B cell (primary cell): ENCODE results near the gene TMEM129. TPM values are rescaled to one million over a fixed set of nuclear protein-coding genes. Genes with fewer than 3 reads are reported as not detected.
"Not testable (repeated sequence)": the region's sequence is repeated elsewhere in the genome, so short reads cannot be mapped to it uniquely, and the experiment has no call there.

Experiments used
- ATAC-seq: fragments of 200-7000 bp; cut with Tn5 transposase; one replicate; pipeline ENCODE4 v1.10.0; 2021; ENCODE audit warnings: low read depth, mild to moderate bottlenecking, moderate number of reproducible peaks, moderate library complexity
- CTCF ChIA-PET: fragments of 350-600 bp; sonication (Branson Sonifier 250); formaldehyde crosslinking; loops from one replicate; lab custom pipeline; 2021; ENCODE audit warnings: antibody characterized with exemption, inconsistent platforms; lab: Charles Lee
- POLR2A ChIA-PET: fragments of 350-600 bp; sonication (Branson Sonifier 250); formaldehyde crosslinking; loops from one replicate; lab custom pipeline; 2021; ENCODE audit warnings: antibody characterized with exemption; lab: Charles Lee
- DNase-seq: peaks from one replicate; pipeline ENCODE4 v3.0.0; 2013
- H2AFZ ChIP-seq: 2 replicates; pipeline ENCODE4 v1.6.1; 2012; ENCODE audit warnings: mild to moderate bottlenecking, low read depth, low read length; ENCODE audit not compliant: insufficient read depth, poor library complexity, severe bottlenecking
- H3K27ac ChIP-seq, 2 donors: 1 replicate in 1 of 2; 2 replicates in 1 of 2; pipeline ENCODE4 v1.5.1; 2012 to 2013; ENCODE audit warnings: low read length in 2 of 2, mild to moderate bottlenecking in 2 of 2, moderate library complexity in 1 of 2
- H3K27me3 ChIP-seq, 4 experiments: fragments of 200-600 bp in 1 of 4; sonication (generic) in 1 of 4; replicated peaks in 1 of 4; 1 replicate in 2 of 4; 2 replicates in 2 of 4; pipeline versions ENCODE4 v1.6.1 to v1.7.0; 2013 to 2016; ENCODE audit warnings: low read length in 3 of 4, mild to moderate bottlenecking in 2 of 4, mixed read lengths in 1 of 4, moderate library complexity in 1 of 4; ENCODE audit not compliant: insufficient read depth in 4 of 4, control insufficient read depth in 3 of 4; ENCODE audit errors: control extremely low read depth in 1 of 4
- H3K36me3 ChIP-seq, 2 experiments: replicated peaks in 1 of 2; 1 replicate in 1 of 2; 2 replicates in 1 of 2; pipeline versions ENCODE4 v1.6.1 to v1.7.1; 2013; ENCODE audit warnings: low read length in 1 of 2; ENCODE audit not compliant: insufficient read depth in 2 of 2, control insufficient read depth in 1 of 2; ENCODE audit errors: control extremely low read depth in 1 of 2, extremely low read depth in 1 of 2
- H3K4me1 ChIP-seq, 2 donors: fragments of 200-600 bp in 1 of 2; sonication (generic) in 1 of 2; 1 replicate in 1 of 2; 2 replicates in 1 of 2; pipeline versions ENCODE4 v1.5.1 to v1.6.1; 2013 to 2017; ENCODE audit warnings: low read length in 2 of 2; ENCODE audit not compliant: control insufficient read depth in 2 of 2, insufficient read depth in 2 of 2
- H3K4me2 ChIP-seq: replicated peaks from 2 replicates; pipeline ENCODE3; 2012; ENCODE audit warnings: mild to moderate bottlenecking, low read depth, low read length; ENCODE audit not compliant: poor library complexity, severe bottlenecking
- H3K4me3 ChIP-seq, 5 experiments: fragments of 200-600 bp in 1 of 5; sonication (generic) in 1 of 5; 1 replicate in 3 of 5; 2 replicates in 2 of 5; pipeline versions ENCODE4 v1.5.1 to v1.7.0; 2011 to 2016; ENCODE audit warnings: low read length in 4 of 5, mild to moderate bottlenecking in 4 of 5, low read depth in 2 of 5, control low read depth in 1 of 5, moderate library complexity in 1 of 5; ENCODE audit not compliant: insufficient read depth in 1 of 5; ENCODE audit errors: control extremely low read depth in 1 of 5, extremely low read depth in 1 of 5
- H3K79me2 ChIP-seq: fragments of 200-600 bp; sonication (generic); one replicate; pipeline ENCODE4 v1.6.0; 2016; ENCODE audit warnings: low read length; ENCODE audit not compliant: control insufficient read depth, insufficient read depth
- H3K9ac ChIP-seq: fragments of 200-600 bp; sonication (generic); 2 replicates; pipeline ENCODE4 v1.6.1; 2017; ENCODE audit warnings: mild to moderate bottlenecking, low read length, moderate library complexity
- H3K9me3 ChIP-seq, 3 donors: one replicate each; pipeline versions ENCODE4 v1.6.1 to v1.7.1; 2013; ENCODE audit warnings: low read length in 2 of 3; ENCODE audit not compliant: control insufficient read depth in 2 of 3, insufficient read depth in 1 of 3; ENCODE audit errors: control extremely low read depth in 1 of 3
- H4K20me1 ChIP-seq: 2 replicates; pipeline ENCODE4 v1.6.0; 2012; ENCODE audit warnings: mild to moderate bottlenecking, low read length; ENCODE audit not compliant: insufficient read depth, control insufficient read depth, poor library complexity, severe bottlenecking
- H3K27ac Mint-ChIP-seq: one replicate; pipeline ENCODE4 v1.8.0; 2021; ENCODE audit warnings: mixed read lengths
- H3K27me3 Mint-ChIP-seq: one replicate; pipeline ENCODE4 v1.8.0; 2021; ENCODE audit warnings: mixed read lengths
- H3K4me1 Mint-ChIP-seq: one replicate; pipeline ENCODE4 v1.8.0; 2021; ENCODE audit warnings: mixed read lengths
- H3K4me3 Mint-ChIP-seq: one replicate; pipeline ENCODE4 v1.8.0; 2021; ENCODE audit warnings: mixed read lengths
- H3K9me3 Mint-ChIP-seq: one replicate; pipeline ENCODE4 v1.8.0; 2022; ENCODE audit warnings: mixed read lengths; ENCODE audit not compliant: insufficient read depth
- EZH2 ChIP-seq: IDR thresholded peaks from 2 replicates; pipeline ENCODE4 v1.6.1; 2012; ENCODE audit warnings: borderline replicate concordance, low read depth, mild to moderate bottlenecking, moderate library complexity, low read length; ENCODE audit not compliant: insufficient read depth, poor library complexity, severe bottlenecking
- WGBS: methylation state at CpG from one replicate; pipeline ENCODE4 v1.1.5; 2013; ENCODE audit warnings: missing lambda C conversion rate; ENCODE audit not compliant: insufficient coverage; 5-methylcytosine and 5-hydroxymethylcytosine counted together
- intact Hi-C: fragments of 100-400 bp; cut with micrococcal nuclease; formaldehyde crosslinking; loops from one replicate; pipeline ENCODE4 v1.10.0; 2022
- polyA plus RNA-seq: library from polyadenylated mRNA; depleted of rRNA; stranded (reverse); fragments of >200 nt; gene quantifications from 2 replicates; pipeline ENCODE4 v1.2.3, GENCODE V29; 2012
- total RNA-seq, 2 donors: library from RNA; stranded (reverse); fragments of 120-200 nt in 1 of 2; gene quantifications; 1 replicate in 1 of 2; 2 replicates in 1 of 2; pipeline versions ENCODE4 v1.2.3 to v1.2.4, GENCODE V29; 2013 to 2022
- TF ChIP-seq, protein P1 (sequence below): fragments of 200-600 bp; IDR thresholded peaks from one replicate; pipeline ENCODE4 v1.8.0; 2022; ENCODE audit warnings: antibody characterized with exemption, mild to moderate bottlenecking

TMEM129 gene
- total and polyA plus RNA-seq, 2 donors (not counting 1 experiment from before 2014, with no cell fraction given), result 41.0 to 76.5 TPM

DNA sequence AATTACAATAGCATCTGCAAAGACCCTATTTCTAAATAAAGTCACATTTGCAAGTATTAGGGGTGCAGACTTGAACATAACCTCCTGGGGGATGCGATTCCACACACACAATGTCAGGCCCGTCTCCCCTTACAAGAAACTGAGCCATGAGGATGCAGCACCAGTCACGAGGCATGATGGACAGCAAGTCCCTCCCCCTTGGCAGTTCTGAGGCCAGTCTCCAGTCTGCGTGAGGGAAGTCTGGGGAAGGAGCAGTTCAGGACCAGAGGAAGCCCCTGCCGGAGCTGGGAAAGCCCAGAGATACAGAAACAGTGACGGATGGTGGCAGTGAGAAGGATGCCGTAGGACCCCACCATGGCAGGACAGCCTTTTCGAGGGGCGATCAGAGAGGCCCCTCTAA is 46.4 kb downstream of the TMEM129 start:
- no peak overlapping the region for H3K4me2 ChIP-seq
- CTCF ChIA-PET, result interaction anchor here (1.8 kb wide), 1 partner anchor 18 kb away, joined by 6 read pairs; no protein-coding TSS in a partner anchor
- no peaks in the 10 kb centered on the region for H3K4me1 Mint-ChIP-seq
- H3K27ac Mint-ChIP-seq, result no peak overlapping the region
- DNase-seq, result no peak
- H3K4me3 Mint-ChIP-seq, result no peak overlapping the region
- no peaks in the 10 kb centered on the region for H3K36me3 ChIP-seq
- TF ChIP-seq EZH2, result no peak
- TF ChIP-seq, protein P1, sequence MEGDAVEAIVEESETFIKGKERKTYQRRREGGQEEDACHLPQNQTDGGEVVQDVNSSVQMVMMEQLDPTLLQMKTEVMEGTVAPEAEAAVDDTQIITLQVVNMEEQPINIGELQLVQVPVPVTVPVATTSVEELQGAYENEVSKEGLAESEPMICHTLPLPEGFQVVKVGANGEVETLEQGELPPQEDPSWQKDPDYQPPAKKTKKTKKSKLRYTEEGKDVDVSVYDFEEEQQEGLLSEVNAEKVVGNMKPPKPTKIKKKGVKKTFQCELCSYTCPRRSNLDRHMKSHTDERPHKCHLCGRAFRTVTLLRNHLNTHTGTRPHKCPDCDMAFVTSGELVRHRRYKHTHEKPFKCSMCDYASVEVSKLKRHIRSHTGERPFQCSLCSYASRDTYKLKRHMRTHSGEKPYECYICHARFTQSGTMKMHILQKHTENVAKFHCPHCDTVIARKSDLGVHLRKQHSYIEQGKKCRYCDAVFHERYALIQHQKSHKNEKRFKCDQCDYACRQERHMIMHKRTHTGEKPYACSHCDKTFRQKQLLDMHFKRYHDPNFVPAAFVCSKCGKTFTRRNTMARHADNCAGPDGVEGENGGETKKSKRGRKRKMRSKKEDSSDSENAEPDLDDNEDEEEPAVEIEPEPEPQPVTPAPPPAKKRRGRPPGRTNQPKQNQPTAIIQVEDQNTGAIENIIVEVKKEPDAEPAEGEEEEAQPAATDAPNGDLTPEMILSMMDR, result no peak
- H3K79me2 ChIP-seq, result peaks cover 5% of the 10 kb centered on the region
- H3K4me1 ChIP-seq, result no peaks in the 10 kb centered on the region
- H3K9me3 ChIP-seq, result no peaks in the 10 kb centered on the region
- no peaks in the 10 kb centered on the region for H3K27me3 Mint-ChIP-seq
- H3K27me3 ChIP-seq, result no peaks in the 10 kb centered on the region
- no peak for ATAC-seq
- no peak overlapping the region for H3K4me3 ChIP-seq
- intact Hi-C loops, result no loop called here
- no peaks in the 10 kb centered on the region for H4K20me1 ChIP-seq
- POLR2A ChIA-PET, result interaction anchor here (0.7 kb wide), 1 partner anchor 453 kb away, joined by 3 read pairs; no protein-coding TSS in a partner anchor
- no peak overlapping the region for H3K27ac ChIP-seq
- no peak overlapping the region for H3K9ac ChIP-seq
- 65% methylated on average over 7 of the region's 9 CpGs for WGBS
- no peak overlapping the region for H2AFZ ChIP-seq
- H3K9me3 Mint-ChIP-seq, result no peaks in the 10 kb centered on the region

DNA sequence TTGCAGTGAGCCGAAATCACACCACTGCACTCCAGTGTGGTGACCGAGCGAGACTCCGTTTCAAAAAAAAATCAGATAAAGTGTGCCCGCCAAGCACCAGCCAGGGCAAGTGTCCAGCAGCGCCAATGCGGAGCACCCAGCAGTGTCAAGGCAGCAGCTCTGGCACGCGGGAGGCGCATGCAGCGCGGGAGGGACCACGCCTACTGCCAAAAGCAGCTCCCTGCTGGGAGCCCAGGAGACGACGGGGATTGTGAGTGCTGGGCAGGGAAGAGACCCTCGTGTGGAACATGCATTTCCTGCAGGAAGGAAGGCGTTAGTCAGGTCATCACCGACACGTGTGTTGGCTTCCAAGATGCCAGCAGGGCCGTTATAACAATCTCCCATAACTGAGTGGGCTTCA is 47.5 kb downstream of the TMEM129 start:
- ATAC-seq (no peak), DNase-seq (no peak)
- Histone ChIP-seq H3K79me2 (peaks cover 5% of the 10 kb centered on the region), H3K27ac (no peak overlapping the region), H4K20me1 (no peaks in the 10 kb centered on the region), H3K9me3 (no peaks in the 10 kb centered on the region), H3K4me3 (no peak overlapping the region), H3K4me2 (no peak overlapping the region), H3K36me3 (no peaks in the 10 kb centered on the region), H3K4me1 (no peaks in the 10 kb centered on the region), H3K27me3 (no peaks in the 10 kb centered on the region), H3K9ac (no peak overlapping the region), H2AFZ (no peak overlapping the region)
- H3K4me1 Mint-ChIP-seq, result no peaks in the 10 kb centered on the region
- intact Hi-C loops, result no loop called here
- 91% methylated on average over 20 of the region's 20 CpGs for WGBS
- no peak overlapping the region for H3K4me3 Mint-ChIP-seq
- H3K9me3 Mint-ChIP-seq, result no peaks in the 10 kb centered on the region
- TF ChIP-seq, protein P1, result no peak
- TF ChIP-seq EZH2, result no peak
- ChIA-PET POLR2A (no interaction called here), CTCF (interaction anchor here (1.5 kb wide), 1 partner anchor 20 kb away, joined by 5 read pairs; no protein-coding TSS in a partner anchor)
- no peak overlapping the region for H3K27ac Mint-ChIP-seq
- no peaks in the 10 kb centered on the region for H3K27me3 Mint-ChIP-seq

DNA sequence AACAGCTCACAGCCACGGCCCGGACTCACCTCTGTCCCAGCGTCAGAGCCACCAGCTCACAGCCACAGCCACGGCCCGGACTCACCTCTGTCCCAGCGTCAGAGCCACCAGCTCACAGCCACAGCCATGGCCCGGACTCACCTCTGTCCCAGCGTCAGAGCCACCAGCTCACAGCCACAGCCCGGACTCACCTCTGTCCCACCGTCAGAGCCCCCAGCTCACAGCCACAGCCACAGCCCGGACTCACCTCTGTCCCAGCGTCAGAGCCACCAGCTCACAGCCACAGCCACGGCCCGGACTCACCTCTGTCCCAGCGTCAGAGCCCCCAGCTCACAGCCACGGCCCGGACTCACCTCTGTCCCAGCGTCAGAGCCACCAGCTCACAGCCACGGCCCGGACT is 50.1 kb downstream of the TMEM129 start:
- ATAC-seq, intact Hi-C loops, H3K4me1 Mint-ChIP-seq, H3K36me3 ChIP-seq, H3K79me2 ChIP-seq, H3K9me3 Mint-ChIP-seq, H3K4me3 ChIP-seq, DNase-seq, H3K27me3 ChIP-seq, H3K4me2 ChIP-seq, H4K20me1 ChIP-seq, POLR2A ChIA-PET, H3K9me3 ChIP-seq, H3K27ac ChIP-seq, H2AFZ ChIP-seq, H3K27ac Mint-ChIP-seq, H3K27me3 Mint-ChIP-seq, H3K4me1 ChIP-seq, H3K4me3 Mint-ChIP-seq, H3K9ac ChIP-seq, CTCF ChIA-PET: not testable (repeated sequence)
- 95% methylated on average over 12 of the region's 20 CpGs for WGBS
